WI38 (cell line): ENCODE measurements around the gene ADAM23.

Experiments
- H3K4me3 ChIP-seq: 2 replicates; pipeline ENCODE4 v1.5.1; 2011; ENCODE audit warnings: low read depth, mild to moderate bottlenecking, control low read depth, low read length
- TF ChIP-seq, protein P1 (sequence below): IDR thresholded peaks from 2 replicates; pipeline ENCODE4 v1.5.1; 2012; ENCODE audit warnings: low read depth, mild to moderate bottlenecking, control low read depth, low read length

The ADAM23 gene

GRCh38 chr2:206445948-206446347 is 2.6 kb downstream of the ADAM23 start:
- no peak overlapping the region for H3K4me3 ChIP-seq
- TF ChIP-seq, protein P1, sequence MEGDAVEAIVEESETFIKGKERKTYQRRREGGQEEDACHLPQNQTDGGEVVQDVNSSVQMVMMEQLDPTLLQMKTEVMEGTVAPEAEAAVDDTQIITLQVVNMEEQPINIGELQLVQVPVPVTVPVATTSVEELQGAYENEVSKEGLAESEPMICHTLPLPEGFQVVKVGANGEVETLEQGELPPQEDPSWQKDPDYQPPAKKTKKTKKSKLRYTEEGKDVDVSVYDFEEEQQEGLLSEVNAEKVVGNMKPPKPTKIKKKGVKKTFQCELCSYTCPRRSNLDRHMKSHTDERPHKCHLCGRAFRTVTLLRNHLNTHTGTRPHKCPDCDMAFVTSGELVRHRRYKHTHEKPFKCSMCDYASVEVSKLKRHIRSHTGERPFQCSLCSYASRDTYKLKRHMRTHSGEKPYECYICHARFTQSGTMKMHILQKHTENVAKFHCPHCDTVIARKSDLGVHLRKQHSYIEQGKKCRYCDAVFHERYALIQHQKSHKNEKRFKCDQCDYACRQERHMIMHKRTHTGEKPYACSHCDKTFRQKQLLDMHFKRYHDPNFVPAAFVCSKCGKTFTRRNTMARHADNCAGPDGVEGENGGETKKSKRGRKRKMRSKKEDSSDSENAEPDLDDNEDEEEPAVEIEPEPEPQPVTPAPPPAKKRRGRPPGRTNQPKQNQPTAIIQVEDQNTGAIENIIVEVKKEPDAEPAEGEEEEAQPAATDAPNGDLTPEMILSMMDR: no peak

- H3K4me3 ChIP-seq: no peak overlapping the region
- TF ChIP-seq, protein P1: no peak
These were observed 8.9 kb downstream of the ADAM23 start for GRCh38 chr2:206452242-206452641.

- H3K4me3 ChIP-seq: no peak overlapping the region
- TF ChIP-seq, protein P1: no peak
These were observed 9.4 kb downstream of the ADAM23 start for GRCh38 chr2:206452750-206453149.

DNA sequence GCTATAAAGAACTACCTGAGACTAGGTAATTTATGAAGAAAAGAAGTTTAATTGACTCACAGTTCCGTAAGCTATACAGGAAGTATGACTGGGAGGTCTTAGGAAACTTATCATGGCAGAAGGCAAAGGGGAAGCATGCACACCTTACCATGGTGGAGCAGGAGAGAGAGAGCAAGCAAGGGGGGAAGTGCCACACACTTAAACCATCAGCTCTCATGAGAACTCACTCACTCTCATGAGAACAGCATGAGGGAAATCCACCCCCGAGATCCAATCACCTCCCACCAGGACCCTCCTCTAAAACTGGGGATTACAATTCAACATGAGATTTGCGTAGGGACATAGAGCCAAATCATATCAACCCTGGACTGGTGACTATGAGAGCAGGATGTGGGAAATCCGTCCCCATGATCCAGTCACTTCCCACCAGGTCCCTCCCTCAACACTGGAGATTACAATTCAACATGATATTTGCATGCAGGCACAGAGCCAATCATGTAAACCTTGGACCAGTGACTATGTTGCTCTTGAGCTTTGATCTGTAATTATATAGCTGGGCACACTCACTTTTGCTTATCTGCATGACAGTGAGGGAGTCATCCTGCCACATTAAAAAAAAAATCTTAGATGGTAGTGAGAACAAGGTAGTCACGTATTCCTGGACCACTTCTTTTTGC is 12.9 kb downstream of the ADAM23 start:
- TF ChIP-seq, protein P1: no peak
- no peak overlapping the region for H3K4me3 ChIP-seq

DNA sequence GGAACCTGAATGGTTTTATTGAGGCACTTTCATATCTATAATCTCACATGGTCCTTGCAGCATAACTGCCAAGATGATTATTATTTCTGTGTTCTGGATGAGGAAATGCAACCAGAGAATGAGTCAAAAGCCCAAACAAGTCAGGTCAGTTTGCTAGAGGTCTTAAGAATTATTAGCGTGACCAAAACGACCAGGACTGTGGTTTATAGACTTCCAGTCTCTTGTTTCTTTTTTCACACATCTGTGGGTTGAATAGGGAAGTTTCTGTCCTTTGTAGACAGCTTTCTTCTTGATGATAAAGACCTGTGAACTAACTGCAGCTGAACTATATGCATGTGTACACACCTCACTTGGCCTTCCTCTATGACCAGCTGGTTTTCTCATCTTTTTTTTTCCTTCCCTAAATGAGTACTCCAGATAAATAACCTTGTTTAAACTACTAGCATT is 13.9 kb downstream of the ADAM23 start:
- TF ChIP-seq, protein P1: no peak
- no peak overlapping the region for H3K4me3 ChIP-seq

DNA sequence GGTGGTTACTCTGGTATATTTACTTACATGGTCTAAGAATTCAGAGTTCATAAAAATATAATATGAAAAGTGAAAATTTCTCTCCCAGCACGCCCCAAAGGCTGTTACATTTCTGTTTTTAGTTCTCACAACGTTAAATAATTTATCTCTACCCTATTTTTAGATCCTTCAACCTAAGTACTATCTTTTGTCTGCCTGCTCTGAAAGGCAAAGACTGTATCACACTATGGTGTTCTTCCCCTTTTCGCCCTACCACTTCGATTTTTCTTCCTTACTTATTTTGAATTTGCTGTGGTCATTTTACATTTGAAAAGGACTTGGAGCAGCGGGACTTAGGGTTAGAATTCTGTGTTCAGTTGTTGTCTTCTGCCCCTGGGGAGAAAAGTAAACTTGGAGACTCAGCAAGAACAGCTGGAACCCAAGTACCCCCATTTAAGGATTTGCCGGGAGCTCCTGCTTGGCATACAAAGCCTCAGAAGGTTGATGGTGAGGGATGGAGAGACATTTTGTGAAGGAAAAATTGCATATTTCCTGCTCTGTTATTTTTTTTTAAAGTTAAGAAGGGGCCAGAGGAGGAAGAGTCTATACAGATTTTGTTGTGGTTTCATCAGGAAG is 19.0 kb downstream of the ADAM23 start:
- no peak overlapping the region for H3K4me3 ChIP-seq
- TF ChIP-seq, protein P1: no peak

- no peak overlapping the region for H3K4me3 ChIP-seq
- TF ChIP-seq, protein P1: no peak
These were observed 20.4 kb downstream of the ADAM23 start for GRCh38 chr2:206463685-206464084.
